A549 (cell line): Measurements from ENCODE around the gene KCNMA1.

Experiments
- CHD2 ChIP-seq: fragments of 150-350 bp; IDR thresholded peaks from 2 replicates; pipeline ENCODE4 v1.6.1; 2014; ENCODE audit warnings: low read length; ENCODE audit not compliant: partially characterized antibody
- POLR2A ChIP-seq: IDR thresholded peaks from 2 replicates; pipeline ENCODE4 v1.6.1; 2012; ENCODE audit warnings: mild to moderate bottlenecking, low read length
- TF ChIP-seq, protein P1 (sequence below): fragments of >200 bp; sonication (Bioruptor Twin); formaldehyde crosslinking; IDR thresholded peaks from 3 replicates; pipeline ENCODE4 v1.5.1; 2016

DNA sequence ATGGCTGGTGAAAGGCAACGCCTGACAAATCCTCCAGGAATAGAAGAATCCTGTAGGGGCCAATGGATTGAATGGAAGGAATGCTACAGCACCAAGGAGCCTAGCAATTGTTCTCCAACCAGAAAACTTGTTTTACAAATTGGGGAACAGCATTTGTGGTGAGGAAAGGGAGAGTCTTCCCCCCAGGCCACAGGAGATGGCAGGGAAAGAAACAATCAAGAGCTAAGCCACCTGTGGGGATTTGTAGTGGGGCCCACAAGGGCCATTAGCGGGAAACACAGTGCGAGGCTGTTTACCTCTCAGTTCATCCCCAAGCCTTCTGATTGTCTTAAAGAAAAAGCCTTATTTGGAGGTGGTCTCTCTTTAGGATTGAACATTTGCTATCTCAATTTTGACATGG lies 48.5 kb upstream of the KCNMA1 start:
- TF ChIP-seq, protein P1, sequence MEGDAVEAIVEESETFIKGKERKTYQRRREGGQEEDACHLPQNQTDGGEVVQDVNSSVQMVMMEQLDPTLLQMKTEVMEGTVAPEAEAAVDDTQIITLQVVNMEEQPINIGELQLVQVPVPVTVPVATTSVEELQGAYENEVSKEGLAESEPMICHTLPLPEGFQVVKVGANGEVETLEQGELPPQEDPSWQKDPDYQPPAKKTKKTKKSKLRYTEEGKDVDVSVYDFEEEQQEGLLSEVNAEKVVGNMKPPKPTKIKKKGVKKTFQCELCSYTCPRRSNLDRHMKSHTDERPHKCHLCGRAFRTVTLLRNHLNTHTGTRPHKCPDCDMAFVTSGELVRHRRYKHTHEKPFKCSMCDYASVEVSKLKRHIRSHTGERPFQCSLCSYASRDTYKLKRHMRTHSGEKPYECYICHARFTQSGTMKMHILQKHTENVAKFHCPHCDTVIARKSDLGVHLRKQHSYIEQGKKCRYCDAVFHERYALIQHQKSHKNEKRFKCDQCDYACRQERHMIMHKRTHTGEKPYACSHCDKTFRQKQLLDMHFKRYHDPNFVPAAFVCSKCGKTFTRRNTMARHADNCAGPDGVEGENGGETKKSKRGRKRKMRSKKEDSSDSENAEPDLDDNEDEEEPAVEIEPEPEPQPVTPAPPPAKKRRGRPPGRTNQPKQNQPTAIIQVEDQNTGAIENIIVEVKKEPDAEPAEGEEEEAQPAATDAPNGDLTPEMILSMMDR, result no peak
- TF ChIP-seq CHD2, result no peak
- no peak for TF ChIP-seq POLR2A
